ENCODE measurements around the gene B4GALT6. TPM values are rescaled to one million over a fixed set of nuclear protein-coding genes. Genes with fewer than 3 reads are reported as not detected.

B4GALT6 gene
- total and polyA plus RNA-seq, 10 of the 15 experiments (the other 5 are each of a cell fraction or from before 2014, with no cell fraction given): 11.9 to 47.4 (median 18.0) TPM

DNA sequence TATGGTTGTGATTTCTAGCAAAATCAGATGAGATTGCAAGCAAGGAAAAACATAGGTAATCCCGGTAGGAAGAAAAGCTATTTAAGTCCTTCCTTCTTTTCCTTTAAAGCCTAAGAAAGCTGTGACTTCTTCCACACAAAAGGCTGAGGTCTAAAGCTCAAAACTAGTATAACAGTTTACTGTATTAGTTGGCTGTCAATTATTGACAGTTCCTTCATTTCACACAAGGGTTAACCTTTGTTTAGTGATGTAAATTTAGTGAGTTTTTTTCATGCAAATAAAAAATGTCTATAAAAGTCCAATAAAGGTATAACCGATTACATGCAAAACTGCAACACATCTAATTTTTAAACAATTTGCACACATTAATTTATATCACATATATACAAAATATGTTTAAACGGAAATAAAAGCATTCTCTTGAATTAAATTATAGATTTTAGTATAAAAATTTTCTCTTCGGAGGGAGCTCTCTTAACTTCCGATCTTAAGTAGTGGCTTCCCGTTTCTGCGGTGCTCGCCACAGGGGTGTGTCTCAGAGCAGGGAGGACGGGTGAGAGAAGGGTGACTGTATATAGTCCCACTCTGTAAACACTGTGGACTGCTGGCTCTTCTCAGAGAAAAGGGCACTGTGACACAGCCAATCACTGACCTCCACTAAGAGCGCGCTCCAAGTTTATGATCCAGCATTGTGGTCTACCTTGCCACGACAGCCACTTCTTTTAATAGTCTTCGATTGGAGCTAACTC lies 59.3 kb downstream of the B4GALT6 start:
- no peaks in the 10 kb centered on the region for H3K79me2 ChIP-seq (ENCODE audit: control insufficient read depth, insufficient read depth, low read length)
- H3K4me2 ChIP-seq (ENCODE audit: control insufficient read depth, insufficient read depth): no peak overlapping the region
- H4K20me1 ChIP-seq (ENCODE audit: control insufficient read depth, insufficient read depth): no peaks in the 10 kb centered on the region
- no peak overlapping the region for H3K4me3 ChIP-seq
- WGBS (ENCODE audit: insufficient coverage, insufficient replicate concordance, low lambda C conversion rate, missing lambda C conversion rate): 82% methylated on average over 13 of the region's 13 CpGs
- H3K36me3 ChIP-seq (ENCODE audit: control insufficient read depth in 2 of 2, insufficient read depth in 2 of 2, low read length in 1 of 2): peaks cover 0 to under 1% of the 10 kb centered on the region in 2 experiments; a peak in 1 of 4 replicates
- TF ChIP-seq HDGF (IDR thresholded peaks at IDR 0.05) (no peak), JUND (IDR thresholded peaks at IDR 0.05; ENCODE audit: low read depth, low read length) (no peak)
- in situ Hi-C loops (cut with MboI) (no loop called here), intact Hi-C loops (cut with micrococcal nuclease; ENCODE audit: unreplicated experiment) (no loop called here)
- ChIA-PET POLR2A (interaction anchor here (1.3 kb wide), 1 partner anchor 10 kb away, joined by 3 read pairs; no protein-coding TSS in a partner anchor), CTCF (interaction anchor here (0.7 to 2.2 kb wide), 3 partner anchors 60 to 97 kb away, joined by 3 to 6 read pairs (median 3); no protein-coding TSS in a partner anchor), SMC1A (ENCODE audit: uncharacterized antibody, unreplicated experiment) (interaction anchor here (1.2 to 1.8 kb wide), 4 partner anchors 8 to 97 kb away, joined by 3 to 4 read pairs (median 3); no protein-coding TSS in a partner anchor), RAD21 (ENCODE audit: unreplicated experiment) (interaction anchor here (0.9 to 1.2 kb wide), 2 partner anchors 22 to 76 kb away, joined by 3 to 4 read pairs; no protein-coding TSS in a partner anchor)
- H3K9me3 ChIP-seq (replicated peaks; ENCODE audit: control insufficient read depth, insufficient read depth, low read length): no peaks in the 10 kb centered on the region
- no peak for DNase-seq (ENCODE audit: low read depth, low spot score)
- H3K27me3 ChIP-seq (replicated peaks in 1 of 2; ENCODE audit: control insufficient read depth in 2 of 2, insufficient read depth in 2 of 2, low read length in 1 of 2): no peaks in the 10 kb centered on the region
- FAIRE-seq: no peak
- no peak overlapping the region for H3K27ac ChIP-seq (ENCODE audit: control insufficient read depth, insufficient read depth)
- no peak for ATAC-seq
- BruUV-seq (replicated peaks): no TSS peak
- H3K9ac ChIP-seq (ENCODE audit: control insufficient read depth, insufficient read depth, low read length): no peak overlapping the region
- no peaks in the 10 kb centered on the region for H3K4me1 ChIP-seq (ENCODE audit: control insufficient read depth, insufficient read depth, low read length)
- no peak overlapping the region for H2AFZ ChIP-seq (ENCODE audit: control insufficient read depth, low read depth, low read length)

DNA sequence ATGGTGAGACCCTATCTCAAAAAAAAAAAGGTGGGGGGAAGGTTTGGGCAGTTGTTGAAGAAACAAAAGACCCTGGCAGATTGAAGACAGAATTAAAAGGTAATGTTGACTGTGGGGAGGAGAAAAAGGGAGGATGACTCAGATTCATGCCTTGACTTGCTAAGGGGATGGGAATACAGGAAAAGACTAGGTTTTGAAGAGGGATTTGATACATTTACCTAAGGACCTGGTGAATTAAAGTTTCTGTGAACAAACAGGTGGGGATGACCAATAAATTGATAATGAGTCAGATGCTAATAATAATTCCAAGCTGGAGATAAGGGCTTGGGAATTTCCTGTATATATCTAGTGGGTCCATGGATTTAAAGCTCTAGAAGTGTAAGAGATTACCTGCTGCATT lies 65.1 kb downstream of the B4GALT6 start:
- H2AFZ ChIP-seq (ENCODE audit: control insufficient read depth, low read depth, low read length): no peak overlapping the region
- intact Hi-C loops (cut with micrococcal nuclease; ENCODE audit: unreplicated experiment): no loop called here
- ChIA-PET SMC1A (ENCODE audit: uncharacterized antibody, unreplicated experiment) (interaction anchor here (0.6 to 1.3 kb wide), 4 partner anchors 31 to 489 kb away, joined by 3 to 4 read pairs (median 4); no protein-coding TSS in a partner anchor), RAD21 (ENCODE audit: unreplicated experiment) (no interaction called here), CTCF (no interaction called here), POLR2A (no interaction called here)
- no peaks in the 10 kb centered on the region for H3K36me3 ChIP-seq (ENCODE audit: control insufficient read depth in 2 of 2, insufficient read depth in 2 of 2, low read length in 1 of 2)
- no peak for DNase-seq (ENCODE audit: low read depth, low spot score)
- no peak overlapping the region for H3K4me3 ChIP-seq
- no TSS peak for BruUV-seq (replicated peaks)
- no peak overlapping the region for H3K4me2 ChIP-seq (ENCODE audit: control insufficient read depth, insufficient read depth)
- H4K20me1 ChIP-seq (ENCODE audit: control insufficient read depth, insufficient read depth): no peaks in the 10 kb centered on the region
- H3K27ac ChIP-seq (ENCODE audit: control insufficient read depth, insufficient read depth): no peak overlapping the region
- no peak overlapping the region for H3K9ac ChIP-seq (ENCODE audit: control insufficient read depth, insufficient read depth, low read length)
- no peaks in the 10 kb centered on the region for H3K4me1 ChIP-seq (ENCODE audit: control insufficient read depth, insufficient read depth, low read length)
- H3K9me3 ChIP-seq (replicated peaks; ENCODE audit: control insufficient read depth, insufficient read depth, low read length): no peaks in the 10 kb centered on the region
- no peaks in the 10 kb centered on the region for H3K79me2 ChIP-seq (ENCODE audit: control insufficient read depth, insufficient read depth, low read length)
- ATAC-seq: no peak
- no peaks in the 10 kb centered on the region for H3K27me3 ChIP-seq (replicated peaks in 1 of 2; ENCODE audit: control insufficient read depth in 2 of 2, insufficient read depth in 2 of 2, low read length in 1 of 2)
- in situ Hi-C loops (cut with MboI): no loop called here
- no peak for FAIRE-seq
- TF ChIP-seq ZNF24 (IDR thresholded peaks at IDR 0.05): no peak
- TF ChIP-seq SMAD5 (IDR thresholded peaks at IDR 0.05; ENCODE audit: low read depth): no peak
- no peak for TF ChIP-seq NR2C1 (IDR thresholded peaks at IDR 0.05)
- TF ChIP-seq CHD2 (IDR thresholded peaks at IDR 0.05; ENCODE audit: borderline replicate concordance, low read depth, low read length): no peak
- TF ChIP-seq KAT2A (conservative IDR thresholded peaks at IDR 0.05; ENCODE audit: control insufficient read depth, low read depth, low read length): no peak
- no peak for TF ChIP-seq HDAC2 (IDR thresholded peaks at IDR 0.05)
- TF ChIP-seq, protein P1, sequence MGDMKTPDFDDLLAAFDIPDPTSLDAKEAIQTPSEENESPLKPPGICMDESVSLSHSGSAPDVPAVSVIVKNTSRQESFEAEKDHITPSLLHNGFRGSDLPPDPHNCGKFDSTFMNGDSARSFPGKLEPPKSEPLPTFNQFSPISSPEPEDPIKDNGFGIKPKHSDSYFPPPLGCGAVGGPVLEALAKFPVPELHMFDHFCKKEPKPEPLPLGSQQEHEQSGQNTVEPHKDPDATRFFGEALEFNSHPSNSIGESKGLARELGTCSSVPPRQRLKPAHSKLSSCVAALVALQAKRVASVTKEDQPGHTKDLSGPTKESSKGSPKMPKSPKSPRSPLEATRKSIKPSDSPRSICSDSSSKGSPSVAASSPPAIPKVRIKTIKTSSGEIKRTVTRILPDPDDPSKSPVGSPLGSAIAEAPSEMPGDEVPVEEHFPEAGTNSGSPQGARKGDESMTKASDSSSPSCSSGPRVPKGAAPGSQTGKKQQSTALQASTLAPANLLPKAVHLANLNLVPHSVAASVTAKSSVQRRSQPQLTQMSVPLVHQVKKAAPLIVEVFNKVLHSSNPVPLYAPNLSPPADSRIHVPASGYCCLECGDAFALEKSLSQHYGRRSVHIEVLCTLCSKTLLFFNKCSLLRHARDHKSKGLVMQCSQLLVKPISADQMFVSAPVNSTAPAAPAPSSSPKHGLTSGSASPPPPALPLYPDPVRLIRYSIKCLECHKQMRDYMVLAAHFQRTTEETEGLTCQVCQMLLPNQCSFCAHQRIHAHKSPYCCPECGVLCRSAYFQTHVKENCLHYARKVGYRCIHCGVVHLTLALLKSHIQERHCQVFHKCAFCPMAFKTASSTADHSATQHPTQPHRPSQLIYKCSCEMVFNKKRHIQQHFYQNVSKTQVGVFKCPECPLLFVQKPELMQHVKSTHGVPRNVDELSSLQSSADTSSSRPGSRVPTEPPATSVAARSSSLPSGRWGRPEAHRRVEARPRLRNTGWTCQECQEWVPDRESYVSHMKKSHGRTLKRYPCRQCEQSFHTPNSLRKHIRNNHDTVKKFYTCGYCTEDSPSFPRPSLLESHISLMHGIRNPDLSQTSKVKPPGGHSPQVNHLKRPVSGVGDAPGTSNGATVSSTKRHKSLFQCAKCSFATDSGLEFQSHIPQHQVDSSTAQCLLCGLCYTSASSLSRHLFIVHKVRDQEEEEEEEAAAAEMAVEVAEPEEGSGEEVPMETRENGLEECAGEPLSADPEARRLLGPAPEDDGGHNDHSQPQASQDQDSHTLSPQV (IDR thresholded peaks at IDR 0.05): no peak
